ENCODE measurements around the gene NEURL3. TPM values are rescaled to one million over a fixed set of nuclear protein-coding genes. Genes with fewer than 3 reads are reported as not detected.

NEURL3 gene
- total and polyA plus RNA-seq, 2 of the 8 experiments (the other 6 are each of a cell fraction or from before 2014, with no cell fraction given): not detected

GRCh38 chr2:96486696-96487095 lies 18.5 kb downstream of the NEURL3 start:
- H2BK20ac ChIP-seq (ENCODE audit: low read length): no peak overlapping the region
- FAIRE-seq: no peak
- no peak overlapping the region for H3K18ac ChIP-seq (ENCODE audit: extremely low read depth, low read length)
- no peak overlapping the region for H4K5ac ChIP-seq (ENCODE audit: insufficient read length, low read depth, low read length)
- H3K23me2 ChIP-seq (ENCODE audit: low read depth, low read length): peaks cover 1% of the 10 kb centered on the region; the same call in 1 of the 2 replicates
- H3K4me3 ChIP-seq (ENCODE audit: extremely low read depth in 1 of 4, insufficient read depth in 2 of 4, low read depth in 3 of 4, low read length in 4 of 4): peak overlapping the region in 1 of 4 experiments; percentile 35; a peak in 1 of 8 replicates
- H2BK5ac ChIP-seq (ENCODE audit: low read depth, low read length): no peak overlapping the region
- peaks cover 0 to 3% (median 0%) of the 10 kb centered on the region in 4 experiments; a peak in 1 of 7 replicates for H3K27me3 ChIP-seq (replicated peaks in 1 of 4; ENCODE audit: control insufficient read depth in 3 of 4, extremely low read depth in 1 of 4, insufficient read depth in 3 of 4, low read length in 3 of 4)
- H2BK15ac ChIP-seq (ENCODE audit: low read length): no peak overlapping the region
- TF ChIP-seq SIX5 (IDR thresholded peaks at IDR 0.05; ENCODE audit: low read depth, low read length) (no peak), PHF8 (conservative IDR thresholded peaks at IDR 0.05; ENCODE audit: low read depth, low read length) (0 out of 2 replicates have a peak, but pooled peaks have one; percentile 4)
- no peak overlapping the region for H3K9ac ChIP-seq (replicated peaks in 1 of 4; ENCODE audit: extremely low read depth in 1 of 4, low read depth in 3 of 4, low read length in 3 of 4)
- no peaks in the 10 kb centered on the region for H4K20me1 ChIP-seq (replicated peaks in 1 of 2; ENCODE audit: control insufficient read depth in 1 of 2, insufficient read depth in 2 of 2, low read length in 2 of 2)
- H3K14ac ChIP-seq (ENCODE audit: insufficient read length): no peak overlapping the region
- no peaks in the 10 kb centered on the region for H3K79me1 ChIP-seq (ENCODE audit: low read depth, low read length)
- no peaks in the 10 kb centered on the region for H3K79me2 ChIP-seq (ENCODE audit: control insufficient read depth in 1 of 2, insufficient read depth in 2 of 2, low read length in 2 of 2)
- DNase-seq (ENCODE audit: low read depth in 1 of 2, low spot score in 2 of 2): no peak
- no peak overlapping the region for H3K27ac ChIP-seq (ENCODE audit: low read depth, low read length)
- ChIA-PET CTCF (ENCODE audit: partially characterized antibody) (interaction anchor here (0.6 to 2.1 kb wide), 3 partner anchors 13 to 22 kb away, joined by 3 to 7 read pairs (median 3); no protein-coding TSS in a partner anchor), POLR2A (ENCODE audit: partially characterized antibody) (no interaction called here)
- H2AK5ac ChIP-seq (ENCODE audit: low read depth, low read length): no peak overlapping the region
- no peak overlapping the region for H3K4ac ChIP-seq (replicated peaks; ENCODE audit: insufficient read length, low read depth, low read length)
- H4K8ac ChIP-seq (ENCODE audit: extremely low read depth, insufficient read depth, low read length): no peak overlapping the region
- H3K23ac ChIP-seq (ENCODE audit: insufficient read length): no peak overlapping the region
- peak overlapping the region in 1 of 2 experiments; percentile 59; a peak in 1 of 4 replicates for H3K4me2 ChIP-seq (ENCODE audit: insufficient read depth in 1 of 2, low read depth in 2 of 2, low read length in 2 of 2)
- no peak overlapping the region for H2AFZ ChIP-seq (ENCODE audit: low read length)
- H3K9me3 ChIP-seq (ENCODE audit: insufficient read depth in 2 of 2, low read depth in 1 of 2, low read length in 1 of 2): no peaks in the 10 kb centered on the region
- no peak overlapping the region for H4K91ac ChIP-seq (replicated peaks; ENCODE audit: insufficient read length, low read length)
- peaks cover 0 to 14% (median 4%) of the 10 kb centered on the region in 4 experiments; a peak in 5 of 7 replicates for H3K4me1 ChIP-seq (replicated peaks in 1 of 4; ENCODE audit: control insufficient read depth in 3 of 4, insufficient read depth in 4 of 4, low read length in 3 of 4)
- H2BK12ac ChIP-seq (ENCODE audit: low read depth, low read length): no peak overlapping the region
- no peak overlapping the region for H3K56ac ChIP-seq (replicated peaks; ENCODE audit: insufficient read length, low read depth, low read length)
- 86% methylated on average over 3 of the region's 3 CpGs; no CpG with 5 or more reads in 1 of the 2 experiments for WGBS, 2 experiments (ENCODE audit: extremely low coverage in 1 of 2, insufficient coverage in 1 of 2, insufficient read length in 1 of 2, insufficient replicate concordance in 2 of 2, low coverage in 1 of 2, low lambda C conversion rate in 2 of 2, missing lambda C conversion rate in 1 of 2)
- H3K36me3 ChIP-seq (ENCODE audit: control insufficient read depth in 2 of 4, insufficient read depth in 4 of 4, low read length in 3 of 4): no peaks in the 10 kb centered on the region
- H2BK120ac ChIP-seq (replicated peaks; ENCODE audit: low read depth, low read length): no peak overlapping the region

All from H1 (cell line).